ENCODE measurements around the gene THRA.

THRA gene

GRCh38 chr17:40087049-40087794 is 24.5 kb downstream of the THRA start:
- DNase-seq = no peak

DNA sequence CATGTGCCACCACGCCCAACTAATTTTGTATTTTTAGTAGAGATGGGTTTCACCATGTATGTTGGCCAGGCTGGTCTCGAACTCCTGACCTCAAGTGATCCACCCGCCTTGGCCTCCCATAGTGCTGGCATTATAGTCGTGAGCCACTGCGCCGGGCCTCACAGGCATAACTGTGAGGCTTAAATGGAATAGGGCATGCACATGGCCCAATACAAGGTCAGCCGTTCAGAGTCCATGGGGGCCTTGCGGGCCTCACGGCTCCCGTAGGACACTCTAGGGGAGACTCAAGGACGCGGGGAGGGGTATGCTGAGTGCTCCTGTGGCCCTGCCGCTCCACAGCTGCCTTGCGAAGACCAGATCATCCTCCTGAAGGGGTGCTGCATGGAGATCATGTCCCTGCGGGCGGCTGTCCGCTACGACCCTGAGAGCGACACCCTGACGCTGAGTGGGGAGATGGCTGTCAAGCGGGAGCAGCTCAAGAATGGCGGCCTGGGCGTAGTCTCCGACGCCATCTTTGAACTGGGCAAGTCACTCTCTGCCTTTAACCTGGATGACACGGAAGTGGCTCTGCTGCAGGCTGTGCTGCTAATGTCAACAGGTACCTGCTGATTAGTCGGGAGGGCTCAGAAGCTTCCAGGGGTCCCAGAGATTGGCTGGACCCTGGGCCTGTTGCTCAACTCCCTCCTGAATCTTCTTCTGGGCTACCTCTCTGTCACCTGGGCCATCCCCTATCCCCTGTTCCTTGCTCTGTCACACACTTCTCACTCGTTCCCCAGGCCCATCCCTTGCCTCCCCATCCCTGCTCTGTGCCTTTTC is 25.3 kb downstream of the THRA start:
- DNase-seq = no peak

DNA sequence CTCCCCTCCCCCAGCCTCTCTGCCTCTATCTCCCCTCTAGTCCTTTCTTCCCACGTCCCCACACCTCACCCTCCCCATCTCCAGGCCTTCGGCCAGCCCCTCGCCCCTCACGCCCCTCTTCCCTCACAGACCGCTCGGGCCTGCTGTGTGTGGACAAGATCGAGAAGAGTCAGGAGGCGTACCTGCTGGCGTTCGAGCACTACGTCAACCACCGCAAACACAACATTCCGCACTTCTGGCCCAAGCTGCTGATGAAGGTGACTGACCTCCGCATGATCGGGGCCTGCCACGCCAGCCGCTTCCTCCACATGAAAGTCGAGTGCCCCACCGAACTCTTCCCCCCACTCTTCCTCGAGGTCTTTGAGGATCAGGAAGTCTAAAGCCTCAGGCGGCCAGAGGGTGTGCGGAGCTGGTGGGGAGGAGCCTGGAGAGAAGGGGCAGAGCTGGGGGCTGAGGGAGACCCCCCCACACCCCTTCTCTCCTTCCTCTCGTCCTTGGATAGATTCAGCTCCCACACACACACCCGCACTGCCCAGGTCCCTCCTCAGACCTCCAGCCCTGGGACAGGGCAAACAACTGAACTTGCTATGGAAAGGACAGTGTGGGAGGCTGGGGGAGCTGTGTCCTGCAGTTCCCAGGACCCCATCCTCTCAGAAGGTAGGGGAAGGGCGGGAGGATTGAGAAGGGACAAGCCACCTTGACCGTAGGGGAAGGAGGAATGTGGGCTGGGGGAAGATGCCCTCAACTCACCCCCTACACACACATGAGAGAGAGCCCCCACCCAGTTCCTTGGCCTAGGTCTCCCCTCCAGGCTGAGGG is 26.5 kb downstream of the THRA start:
- no peak for DNase-seq

DNA sequence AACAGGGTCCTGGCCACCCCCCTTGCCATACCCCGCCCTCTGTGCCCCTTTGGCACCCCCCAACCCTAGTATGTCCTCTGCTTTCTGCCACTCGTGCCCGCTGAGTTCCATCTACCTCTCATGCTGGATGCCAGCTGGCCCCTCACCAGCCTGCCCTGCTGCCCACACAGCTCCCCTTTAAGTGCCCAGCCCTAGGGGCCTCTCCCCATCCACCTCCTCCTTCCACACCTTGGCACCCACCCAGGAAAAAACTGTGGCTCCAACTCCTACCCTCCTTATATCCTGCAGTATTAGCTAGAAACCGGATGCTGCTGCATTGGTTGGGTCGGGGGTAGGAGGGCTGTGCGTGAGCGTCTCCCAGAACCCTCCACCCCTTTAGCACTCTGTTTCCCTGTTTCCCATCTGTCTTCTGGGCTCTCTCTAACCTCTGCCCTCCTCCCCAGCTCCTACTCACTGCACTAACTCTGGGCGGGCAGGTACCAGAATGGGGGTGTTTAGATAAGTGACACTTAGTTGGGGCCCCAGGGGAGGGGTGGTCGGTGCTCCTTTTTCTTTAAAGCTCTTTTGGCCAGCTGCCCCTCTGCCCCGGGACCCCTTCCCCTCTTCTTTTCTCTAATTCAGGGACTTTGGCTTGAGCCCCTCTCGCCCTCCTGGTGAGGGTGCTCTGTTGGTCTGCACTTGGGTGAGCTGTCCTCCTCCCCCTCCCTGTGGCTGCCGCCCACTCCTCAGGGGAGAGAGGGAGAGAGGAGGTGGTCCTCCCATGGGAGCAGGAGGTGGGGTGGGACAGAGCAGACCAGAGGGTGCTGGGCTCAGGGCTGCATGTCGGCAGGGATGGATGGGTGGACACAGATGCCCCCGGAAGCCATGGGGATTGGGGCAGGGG is 27.7 kb downstream of the THRA start:
- no peak for DNase-seq

DNA sequence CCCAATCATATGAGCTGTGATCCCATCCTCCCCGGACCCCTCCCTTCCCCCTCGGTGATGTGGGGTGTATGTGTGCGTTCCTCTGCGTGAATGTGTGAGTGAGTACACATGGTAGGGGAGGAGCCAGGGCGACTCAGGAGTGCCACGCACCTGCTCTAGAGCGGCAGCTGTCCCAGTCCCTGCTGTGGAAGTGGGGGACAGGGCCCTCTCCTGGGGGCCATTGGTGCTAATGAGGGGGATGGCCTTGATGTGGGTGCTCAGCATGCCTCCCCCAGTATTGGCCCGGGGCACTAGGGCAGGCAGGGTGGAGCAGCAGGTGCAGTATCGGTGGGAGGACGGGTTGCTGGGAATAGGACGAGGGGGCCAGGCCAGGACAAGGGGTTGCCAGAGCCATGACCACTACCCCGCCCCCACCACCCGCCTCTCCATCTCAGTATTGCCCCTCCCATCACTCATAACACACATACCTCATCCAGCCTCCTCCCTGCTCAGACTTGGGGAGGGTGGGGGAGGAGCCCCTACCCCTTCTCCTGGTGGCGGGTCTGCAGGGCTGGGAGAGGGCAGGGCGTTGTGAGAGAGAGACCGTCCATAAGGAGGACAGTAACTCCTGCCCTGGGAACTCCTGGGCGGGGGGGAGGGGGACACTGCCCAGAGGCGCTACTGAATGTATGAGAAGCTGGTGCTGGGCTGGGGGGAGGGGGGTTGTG is 29.1 kb downstream of the THRA start:
- DNase-seq = no peak

DNA sequence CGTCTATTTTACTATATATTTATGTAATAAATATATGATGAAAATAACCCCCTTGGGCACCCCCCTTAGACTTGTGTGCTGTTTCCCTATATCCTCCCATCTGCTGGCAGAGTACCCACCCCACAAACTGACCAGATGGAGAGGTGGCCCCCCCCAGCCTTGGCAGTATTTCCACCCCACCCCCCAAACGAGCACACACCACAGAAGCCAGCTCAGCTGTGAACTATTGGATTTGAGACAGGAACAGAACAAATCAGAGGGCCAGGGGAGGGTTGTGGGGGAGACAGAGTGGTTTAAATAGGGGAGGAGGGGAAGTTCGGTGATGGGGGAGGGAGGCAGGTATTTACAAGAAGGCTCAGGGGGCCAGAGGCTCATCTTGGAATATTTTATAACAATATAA is 29.8 kb downstream of the THRA start:
- no peak for DNase-seq

GRCh38 chr17:40093005-40093579 is 30.3 kb downstream of the THRA start:
- DNase-seq = no peak

DNA sequence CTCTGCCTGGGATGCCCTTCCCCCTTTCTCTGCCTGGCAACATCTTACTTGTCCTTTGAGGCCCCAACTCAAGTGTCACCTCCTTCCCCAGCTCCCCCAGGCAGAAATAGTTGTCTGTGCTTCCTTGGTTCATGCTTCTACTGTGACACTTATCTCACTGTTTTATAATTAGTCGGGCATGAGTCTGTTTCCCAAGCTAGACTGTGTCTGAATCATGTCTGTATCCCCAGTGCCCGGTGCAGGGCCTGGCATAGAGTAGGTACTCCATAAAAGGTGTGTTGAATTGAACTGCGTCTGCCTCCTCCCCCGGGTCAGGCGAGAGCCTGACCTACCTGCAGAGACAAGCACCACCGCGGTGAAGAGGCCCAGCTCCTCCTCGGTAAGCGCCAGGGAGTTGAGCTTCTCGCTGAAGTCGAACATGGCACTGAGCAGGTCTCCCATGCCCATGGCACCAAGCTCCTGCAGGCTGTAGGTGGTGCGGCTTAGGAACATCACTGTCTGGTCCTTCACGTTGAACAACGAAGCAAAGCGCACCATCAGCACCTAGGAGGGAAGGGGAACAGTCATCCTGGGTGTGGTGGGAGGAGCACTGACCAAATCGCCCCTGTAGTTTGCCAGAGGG is 30.9 kb downstream of the THRA start:
- DNase-seq = no peak

GRCh38 chr17:40094874-40095273 is 32.1 kb downstream of the THRA start:
- DNase-seq = no peak

DNA sequence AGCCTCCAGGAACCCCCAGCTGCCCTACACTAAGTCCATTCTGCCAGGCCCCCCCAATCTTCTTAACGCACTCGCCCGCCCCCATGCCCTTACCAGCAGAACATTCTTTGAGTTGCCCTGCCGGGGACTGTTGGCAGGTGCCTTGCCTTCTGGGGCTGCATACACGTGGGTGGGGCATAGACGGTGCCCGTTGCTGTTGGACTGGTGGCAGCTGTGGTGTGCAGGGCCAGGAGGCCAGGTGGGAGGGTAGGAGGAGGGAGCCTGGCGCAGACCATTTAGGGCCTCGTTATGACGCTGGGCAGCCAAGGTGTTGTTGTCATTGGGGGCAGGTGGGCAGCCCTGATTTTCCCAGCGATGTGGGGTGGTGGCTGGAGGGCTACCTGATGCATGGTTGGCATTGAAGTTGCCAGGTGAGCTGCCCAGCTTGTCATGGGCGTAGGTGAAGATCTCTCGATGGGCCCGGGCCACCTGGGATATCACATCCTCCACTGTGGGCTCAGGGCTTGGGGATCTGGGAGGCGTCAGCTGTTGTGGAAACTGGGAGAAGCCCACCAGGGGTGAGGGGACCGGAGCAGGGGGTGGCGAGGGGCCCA is 32.7 kb downstream of the THRA start:
- no peak for DNase-seq

DNA sequence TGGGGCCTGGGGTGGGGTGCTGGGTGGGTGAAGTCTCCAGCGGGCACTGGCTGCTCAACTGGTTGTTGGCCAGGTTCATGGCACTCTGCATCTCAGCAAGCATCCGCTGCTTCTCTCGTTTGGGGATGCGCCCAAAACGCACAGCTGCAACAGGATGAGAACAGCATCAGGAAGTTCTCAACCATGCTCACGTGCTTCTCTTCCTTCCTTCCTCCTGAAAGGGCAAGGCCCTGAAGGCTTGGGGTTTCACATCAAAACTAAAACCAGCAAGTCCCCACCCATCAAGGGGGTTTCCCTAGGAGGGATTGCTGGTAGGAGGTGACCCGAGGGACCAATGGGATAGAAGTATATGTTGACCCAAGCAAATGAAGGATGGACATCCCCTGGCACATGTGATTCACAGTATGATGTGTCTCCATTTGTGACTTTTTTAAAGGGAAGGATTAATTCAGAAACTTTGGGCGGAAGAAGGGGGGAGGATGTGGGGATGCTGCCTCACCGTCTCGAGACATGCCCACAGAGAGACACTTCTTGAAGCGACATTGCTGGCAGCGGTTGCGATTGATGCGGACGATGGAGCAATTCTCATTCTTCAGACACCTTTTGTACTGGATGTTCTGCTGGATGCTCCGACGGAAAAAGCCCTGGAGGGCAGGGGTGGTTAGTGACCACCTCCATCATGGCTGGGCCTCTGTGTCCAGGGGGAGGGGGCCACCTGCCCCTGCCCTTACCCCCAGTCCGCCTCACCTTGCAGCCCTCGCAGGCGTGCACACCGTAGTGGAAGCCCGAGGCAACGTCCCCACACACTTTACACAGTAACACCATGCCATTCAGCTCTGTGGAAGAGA is 33.4 kb downstream of the THRA start:
- DNase-seq = peak; percentile 65

- DNase-seq = no peak
These were observed 34.3 kb downstream of the THRA start for GRCh38 chr17:40097087-40097486.

GRCh38 chr17:40097931-40098845 is 35.4 kb downstream of the THRA start:
- no peak for DNase-seq

DNA sequence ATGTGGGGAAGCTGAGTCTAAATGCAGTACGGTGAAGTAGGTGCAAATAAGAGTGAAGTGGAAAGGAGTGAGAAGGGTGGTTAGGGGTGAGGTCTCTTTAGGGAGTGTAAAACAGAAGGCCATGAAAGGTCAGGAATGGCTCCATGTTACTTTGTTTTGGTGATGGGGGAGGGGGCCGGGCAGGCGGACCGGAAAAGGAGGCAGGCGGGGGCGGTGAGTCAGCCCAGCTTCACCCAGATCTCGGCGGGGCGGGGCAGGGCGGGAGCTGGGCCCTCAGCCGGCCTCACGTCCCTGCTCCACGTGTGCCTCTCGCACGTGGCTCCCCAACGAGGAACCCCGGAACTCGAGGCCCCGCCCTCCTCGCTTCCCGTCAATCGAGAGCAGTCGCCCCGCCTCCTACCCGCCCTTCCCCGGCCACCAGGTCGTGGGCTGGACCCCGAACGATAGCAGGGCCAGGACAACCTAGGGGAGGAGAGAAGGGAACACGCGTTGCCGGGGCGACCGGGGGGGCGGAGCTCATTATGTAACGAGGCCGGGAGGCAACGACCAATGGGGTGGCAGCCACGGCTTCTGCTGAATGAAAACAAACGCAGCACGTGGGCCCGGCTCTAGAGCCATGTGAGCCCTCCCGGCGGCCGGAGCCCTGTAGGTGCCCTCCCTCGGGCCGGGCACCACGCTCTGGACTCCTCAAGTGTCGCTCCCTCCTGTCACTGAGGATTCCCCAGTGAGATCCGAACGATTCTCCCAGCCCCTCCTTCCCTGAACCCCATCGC is 36.3 kb downstream of the THRA start:
- DNase-seq = peak; percentile 99

DNA sequence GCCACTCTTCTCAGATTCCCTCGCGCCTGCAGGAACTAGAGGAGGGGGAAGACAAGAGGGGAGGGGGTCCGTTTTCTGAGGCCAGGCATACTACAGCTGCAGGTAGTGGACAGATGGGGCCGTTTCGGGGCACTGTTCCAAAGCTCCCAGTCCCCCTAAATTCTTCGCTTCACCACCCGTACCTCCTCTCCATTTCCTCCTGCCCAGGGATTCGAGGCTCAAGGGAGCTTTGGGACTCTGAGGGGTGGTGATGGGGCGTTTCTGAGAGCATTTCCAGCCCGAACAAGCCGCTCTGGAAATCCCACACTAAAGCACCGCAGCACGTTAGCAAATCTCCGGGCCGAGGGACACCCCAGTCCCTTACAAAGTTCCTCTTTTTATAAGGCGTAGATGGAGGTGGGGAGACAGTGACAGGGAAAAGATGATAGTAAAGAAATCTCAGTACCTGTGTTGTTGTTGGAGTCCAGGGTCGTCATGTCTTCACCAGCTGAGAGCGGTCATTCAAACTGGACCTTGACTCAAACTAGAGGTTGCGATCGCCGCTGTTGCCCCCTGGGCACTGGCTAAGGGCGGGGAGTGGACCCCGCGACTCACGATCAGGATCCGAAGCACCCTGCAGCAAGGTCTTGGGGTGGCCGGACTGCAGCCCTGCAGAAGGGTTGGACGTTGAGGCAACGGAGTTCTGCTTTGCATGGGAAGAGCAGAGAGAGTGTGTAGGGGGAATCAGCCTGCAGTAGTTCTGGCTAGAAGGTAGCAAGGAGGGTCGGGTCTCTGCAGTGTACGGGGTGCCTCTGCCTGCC is 37.1 kb downstream of the THRA start:
- no peak for DNase-seq

- no peak for DNase-seq
These were observed 37.6 kb downstream of the THRA start, which contains the start of gene NR1D1 for GRCh38 chr17:40100419-40100668. Gene NR1D1 (minus strand): TSS chr17:40100589. CDS start chr17:40100094, 495 bp downstream.

All from activated CD4-positive, alpha-beta T cell treated with anti-CD3 and anti-CD28 coated beads, Interleukin-2, amount 50 U/mL, for 1 hour (primary cell).